Sigmoid colon (tissue), 4 donors: ENCODE measurements around the gene MGP.

Experiments
- CTCF ChIP-seq, 4 experiments: fragments of 450-650 bp in 3 of 4; fragments of 200-600 bp in 1 of 4; IDR thresholded peaks; one replicate each; pipeline ENCODE4 v1.5.1; 2016 to 2019; ENCODE audit warnings: antibody characterized with exemption in 4 of 4, mild to moderate bottlenecking in 3 of 4, moderate library complexity in 2 of 4
- POLR2A ChIP-seq, 2 donors: fragments of 450-650 bp; IDR thresholded peaks; one replicate each; pipeline ENCODE4 v1.6.1; 2016; ENCODE audit warnings: antibody characterized with exemption in 2 of 2, mild to moderate bottlenecking in 2 of 2, moderate library complexity in 2 of 2
- POLR2AphosphoS5 ChIP-seq, 4 donors: sonication (generic); formaldehyde crosslinking; IDR thresholded peaks; one replicate each; pipeline ENCODE4 v1.6.1; 2017; ENCODE audit warnings: antibody characterized with exemption in 4 of 4

- TF ChIP-seq CTCF (IDR thresholded peaks at IDR 0.05) = no peak
- TF ChIP-seq POLR2AphosphoS5 (IDR thresholded peaks at IDR 0.05) = no peak
- no peak for TF ChIP-seq POLR2A (IDR thresholded peaks at IDR 0.05)
Measured at GRCh38 chr12:14903386-14904098, 17.9 kb upstream of the MGP start.
